Bronchial epithelial cell (primary cell): ENCODE data around the gene GFI1. TPM values are rescaled to one million over a fixed set of nuclear protein-coding genes. Genes with fewer than 3 reads are reported as not detected.

ENCODE experiments used
- DNase-seq: peaks from one replicate; pipeline ENCODE4 v3.0.0-alpha.2; 2010; ENCODE audit warnings: low read depth
- FAIRE-seq: peaks from 2 replicates; lab custom pipeline; 2011; peaks lifted over from hg19 to GRCh38; lab: Jason Lieb, UNC
- H3K27me3 ChIP-seq: 2 replicates; pipeline ENCODE4 v1.5.1; 2011; ENCODE audit warnings: low read length; ENCODE audit not compliant: control insufficient read depth, insufficient read depth
- H3K36me3 ChIP-seq: 2 replicates; pipeline ENCODE4 v1.5.1; 2011; ENCODE audit warnings: low read length; ENCODE audit not compliant: control insufficient read depth, insufficient read depth
- H3K4me3 ChIP-seq: 2 replicates; pipeline ENCODE4 v1.5.1; 2011; ENCODE audit warnings: mild to moderate bottlenecking, low read depth, low read length, control low read depth
- total RNA-seq: library from RNA; depleted of rRNA; stranded (reverse); fragments of >200 nt; gene quantifications from 2 replicates; pipeline ENCODE4 v1.2.1, GENCODE V29; 2014
- TF ChIP-seq, protein P1 (sequence below): IDR thresholded peaks from 2 replicates; pipeline ENCODE4 v1.5.1; 2011; ENCODE audit warnings: mild to moderate bottlenecking, moderate library complexity, low read length, control low read depth, inconsistent platforms; ENCODE audit not compliant: insufficient read depth, severe bottlenecking

Gene GFI1
- total RNA-seq, 1 donor from 2014 or later: under 0.01 TPM

DNA sequence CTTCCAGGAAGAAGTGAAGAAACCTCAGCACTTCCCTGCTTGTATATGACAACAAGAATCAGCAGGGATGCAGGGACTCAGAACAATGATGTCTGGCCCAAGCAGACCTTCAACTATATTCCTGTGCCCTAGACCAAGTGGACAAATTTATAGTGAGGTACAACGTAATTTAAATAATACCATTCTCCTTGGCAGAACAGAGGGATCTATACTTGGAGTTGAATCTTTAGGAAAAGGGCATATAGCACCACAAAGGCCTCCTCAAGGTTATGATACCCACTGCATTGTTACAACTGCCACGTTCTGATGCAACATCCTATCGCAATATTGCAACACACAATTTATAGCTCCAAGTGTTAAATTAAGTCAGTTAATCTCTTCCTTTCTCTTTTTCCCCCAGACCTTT is 29.1 kb upstream of the GFI1 start:
- TF ChIP-seq, protein P1, sequence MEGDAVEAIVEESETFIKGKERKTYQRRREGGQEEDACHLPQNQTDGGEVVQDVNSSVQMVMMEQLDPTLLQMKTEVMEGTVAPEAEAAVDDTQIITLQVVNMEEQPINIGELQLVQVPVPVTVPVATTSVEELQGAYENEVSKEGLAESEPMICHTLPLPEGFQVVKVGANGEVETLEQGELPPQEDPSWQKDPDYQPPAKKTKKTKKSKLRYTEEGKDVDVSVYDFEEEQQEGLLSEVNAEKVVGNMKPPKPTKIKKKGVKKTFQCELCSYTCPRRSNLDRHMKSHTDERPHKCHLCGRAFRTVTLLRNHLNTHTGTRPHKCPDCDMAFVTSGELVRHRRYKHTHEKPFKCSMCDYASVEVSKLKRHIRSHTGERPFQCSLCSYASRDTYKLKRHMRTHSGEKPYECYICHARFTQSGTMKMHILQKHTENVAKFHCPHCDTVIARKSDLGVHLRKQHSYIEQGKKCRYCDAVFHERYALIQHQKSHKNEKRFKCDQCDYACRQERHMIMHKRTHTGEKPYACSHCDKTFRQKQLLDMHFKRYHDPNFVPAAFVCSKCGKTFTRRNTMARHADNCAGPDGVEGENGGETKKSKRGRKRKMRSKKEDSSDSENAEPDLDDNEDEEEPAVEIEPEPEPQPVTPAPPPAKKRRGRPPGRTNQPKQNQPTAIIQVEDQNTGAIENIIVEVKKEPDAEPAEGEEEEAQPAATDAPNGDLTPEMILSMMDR: no peak
- H3K4me3 ChIP-seq: no peak overlapping the region
- DNase-seq (no peak), FAIRE-seq (no peak)
- no peaks in the 10 kb centered on the region for H3K27me3 ChIP-seq
- no peaks in the 10 kb centered on the region for H3K36me3 ChIP-seq

DNA sequence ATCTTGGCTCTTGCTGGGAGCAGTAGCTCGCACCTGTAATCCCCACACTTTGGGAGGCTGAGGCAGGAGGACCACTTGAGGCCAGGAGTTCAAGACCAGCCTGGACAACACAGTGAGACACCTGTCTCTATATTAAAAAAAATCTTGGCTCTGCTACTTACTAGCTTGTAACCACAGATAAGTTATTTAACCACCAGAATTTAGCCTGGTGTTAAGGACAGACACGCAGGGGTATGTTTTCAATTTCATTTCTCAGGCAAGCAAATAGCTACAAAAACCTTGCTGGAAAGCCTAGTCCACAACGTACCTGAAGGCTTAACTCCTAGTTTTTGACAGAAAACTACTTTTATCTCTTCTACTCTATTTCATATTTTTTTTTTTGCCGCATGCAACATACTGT is 24.8 kb upstream of the GFI1 start:
- TF ChIP-seq, protein P1: no peak
- FAIRE-seq: no peak
- H3K27me3 ChIP-seq: no peaks in the 10 kb centered on the region
- no peaks in the 10 kb centered on the region for H3K36me3 ChIP-seq
- H3K4me3 ChIP-seq: no peak overlapping the region
- no peak for DNase-seq

DNA sequence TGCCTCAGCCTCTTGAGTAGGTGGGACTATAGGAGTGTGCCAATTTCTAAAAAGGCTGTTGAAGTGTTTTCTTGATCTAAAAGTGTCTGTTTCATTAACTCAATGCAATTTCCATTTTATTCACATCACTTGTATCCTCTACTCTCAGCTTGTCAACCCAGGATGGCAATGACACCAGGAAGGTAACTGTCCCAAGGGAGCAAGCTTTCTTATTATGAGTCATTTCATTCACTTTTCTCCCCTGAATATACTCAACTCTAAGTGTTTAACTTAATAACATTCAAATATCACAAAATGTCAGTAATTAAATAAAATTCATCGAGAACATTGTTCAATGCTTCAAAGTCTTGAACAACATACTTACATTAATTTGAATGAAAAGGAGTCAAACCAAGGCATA is 22.9 kb upstream of the GFI1 start:
- DNase-seq: no peak
- FAIRE-seq: no peak
- TF ChIP-seq, protein P1: no peak

DNA sequence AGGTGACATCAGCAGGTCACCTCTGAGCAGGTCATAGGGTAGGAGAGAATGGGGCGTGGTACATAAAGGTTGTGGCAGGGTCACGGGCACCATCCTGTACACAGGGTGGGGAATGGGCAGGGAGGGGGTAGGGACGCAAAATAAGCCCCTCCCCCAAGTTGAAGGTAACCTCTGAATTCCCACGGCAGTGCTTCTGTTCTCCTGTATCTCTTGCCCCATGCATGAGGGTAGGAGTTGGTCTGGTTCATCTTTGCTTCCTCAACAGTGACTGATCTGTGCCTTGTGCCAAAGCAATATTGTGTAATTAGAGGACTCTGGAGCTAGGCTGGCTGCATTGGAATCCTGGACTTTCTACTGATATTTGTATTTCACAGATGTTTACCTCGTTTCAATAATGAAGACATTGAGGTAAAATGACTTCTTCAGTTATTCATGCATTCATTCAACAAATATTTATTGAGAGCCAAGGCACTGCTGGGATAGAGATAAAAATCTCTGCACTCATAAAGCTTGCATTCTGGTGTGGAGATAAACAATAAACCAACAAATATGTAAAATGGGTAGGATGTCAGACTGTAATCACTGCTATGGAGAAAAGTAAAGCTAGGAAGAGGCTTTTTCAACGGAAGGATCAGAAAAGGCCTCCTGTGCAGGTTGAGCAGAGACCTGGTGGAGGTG is 18.4 kb upstream of the GFI1 start:
- FAIRE-seq (no peak), DNase-seq (no peak)
- H3K36me3 ChIP-seq: no peaks in the 10 kb centered on the region
- H3K4me3 ChIP-seq: no peak overlapping the region
- H3K27me3 ChIP-seq: no peaks in the 10 kb centered on the region
- TF ChIP-seq, protein P1: no peak

More for the DNA sequence above, 22.9 kb upstream of the GFI1 start:
- H3K36me3 ChIP-seq: no peaks in the 10 kb centered on the region
- no peak overlapping the region for H3K4me3 ChIP-seq
- no peaks in the 10 kb centered on the region for H3K27me3 ChIP-seq

DNA sequence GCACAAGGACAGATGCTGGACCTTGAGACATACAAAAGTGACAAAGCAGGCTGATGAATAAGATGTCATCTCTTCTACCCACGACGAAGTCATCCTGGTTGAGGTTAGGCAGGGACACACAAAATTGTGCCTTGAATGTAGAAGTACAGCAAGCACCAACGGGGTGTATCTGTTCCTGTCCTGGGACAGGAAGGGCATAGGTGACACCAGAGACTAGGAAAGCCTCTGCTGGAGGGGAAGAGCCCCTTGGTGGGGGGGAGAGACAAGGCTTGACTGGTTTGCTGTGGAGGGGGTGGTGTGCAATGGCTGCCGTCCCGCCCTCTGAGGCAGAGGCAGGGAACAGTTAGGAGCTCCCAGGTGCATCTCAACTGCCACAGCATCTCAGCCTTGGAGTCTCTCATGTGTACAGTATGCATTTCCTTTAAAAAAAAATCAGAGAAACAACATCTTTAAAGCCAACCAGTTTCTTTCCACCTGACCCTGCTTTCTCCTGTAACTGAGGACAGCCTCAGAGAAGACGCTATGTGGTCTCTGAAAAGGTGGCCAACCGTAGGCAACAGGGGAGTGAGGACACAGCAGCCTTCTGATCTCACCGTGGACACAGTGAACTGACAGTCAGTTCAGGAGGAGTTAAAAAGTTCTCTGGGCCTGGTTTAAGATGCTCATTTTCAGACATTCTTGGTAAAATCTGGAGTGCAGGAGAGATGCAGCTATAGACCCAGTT is 17.7 kb upstream of the GFI1 start:
- DNase-seq (no peak), FAIRE-seq (no peak)
- Histone ChIP-seq H3K4me3 (no peak overlapping the region), H3K36me3 (no peaks in the 10 kb centered on the region), H3K27me3 (no peaks in the 10 kb centered on the region)
- TF ChIP-seq, protein P1: no peak
